Keratinocyte (primary cell): ENCODE data around the gene FNTB.

Source experiments
- CTCF ChIP-seq, 3 experiments: IDR thresholded peaks in 1 of 3; conservative IDR thresholded peaks in 1 of 3; optimal IDR thresholded peaks in 1 of 3; 2 replicates in 2 of 3; 3 replicates in 1 of 3; pipeline versions ENCODE3 to v1.5.1; 2011; ENCODE audit warnings: low read length in 3 of 3, mild to moderate bottlenecking in 3 of 3, moderate library complexity in 2 of 3, control low read depth in 1 of 3, inconsistent platforms in 1 of 3; ENCODE audit not compliant: insufficient read depth in 2 of 3; ENCODE audit errors: extremely low read depth in 1 of 3
- EZH2 ChIP-seq: IDR thresholded peaks from one replicate; pipeline ENCODE4 v1.6.1; 2012; ENCODE audit warnings: inconsistent platforms, mild to moderate bottlenecking, low read length, moderate library complexity

- TF ChIP-seq CTCF (optimal IDR thresholded peaks at IDR 0.05 in 1 of 3, IDR thresholded peaks at IDR 0.05 in 1 of 3, conservative IDR thresholded peaks at IDR 0.05 in 1 of 3; ENCODE audit: extremely low read depth in 1 of 3, insufficient read depth in 2 of 3, low read length in 3 of 3), result no peak
- TF ChIP-seq EZH2, result no peak
These were observed 39.1 kb downstream of the FNTB start for GRCh38 chr14:65025818-65026217.
